ENCODE measurements around the gene CAPZA2. TPM values are rescaled to one million over a fixed set of nuclear protein-coding genes. Genes with fewer than 3 reads are reported as not detected.

The CAPZA2 gene
- total RNA-seq, 1 donor from 2014 or later = 69.8 TPM

DNA sequence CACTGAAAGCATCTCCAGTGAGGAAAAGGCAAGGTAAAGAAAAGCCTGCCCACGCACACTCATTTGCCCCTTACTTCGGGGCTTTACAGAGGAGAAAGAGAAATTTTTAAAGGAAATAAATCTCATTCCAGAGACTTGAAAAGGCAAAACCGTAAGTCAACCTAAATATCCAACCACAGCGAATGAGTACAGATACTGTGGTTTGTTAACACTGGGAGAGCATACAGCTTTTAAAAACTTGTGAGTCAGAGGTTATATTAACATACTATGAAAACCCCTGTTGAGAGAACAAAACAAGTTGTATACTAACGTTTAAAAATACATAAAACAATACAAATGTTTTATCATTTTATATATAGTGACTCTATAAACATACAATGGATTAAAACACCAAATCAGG lies 62.4 kb downstream of the CAPZA2 start:
- no peaks in the 10 kb centered on the region for H3K27me3 ChIP-seq (ENCODE audit: control insufficient read depth, insufficient read depth, low read length)
- no peak for DNase-seq (ENCODE audit: low read depth)
- no peak overlapping the region for H3K4me3 ChIP-seq (ENCODE audit: low read depth, low read length)
- no peaks in the 10 kb centered on the region for H3K36me3 ChIP-seq (ENCODE audit: control insufficient read depth, insufficient read depth, low read length)
- TF ChIP-seq, protein P1, sequence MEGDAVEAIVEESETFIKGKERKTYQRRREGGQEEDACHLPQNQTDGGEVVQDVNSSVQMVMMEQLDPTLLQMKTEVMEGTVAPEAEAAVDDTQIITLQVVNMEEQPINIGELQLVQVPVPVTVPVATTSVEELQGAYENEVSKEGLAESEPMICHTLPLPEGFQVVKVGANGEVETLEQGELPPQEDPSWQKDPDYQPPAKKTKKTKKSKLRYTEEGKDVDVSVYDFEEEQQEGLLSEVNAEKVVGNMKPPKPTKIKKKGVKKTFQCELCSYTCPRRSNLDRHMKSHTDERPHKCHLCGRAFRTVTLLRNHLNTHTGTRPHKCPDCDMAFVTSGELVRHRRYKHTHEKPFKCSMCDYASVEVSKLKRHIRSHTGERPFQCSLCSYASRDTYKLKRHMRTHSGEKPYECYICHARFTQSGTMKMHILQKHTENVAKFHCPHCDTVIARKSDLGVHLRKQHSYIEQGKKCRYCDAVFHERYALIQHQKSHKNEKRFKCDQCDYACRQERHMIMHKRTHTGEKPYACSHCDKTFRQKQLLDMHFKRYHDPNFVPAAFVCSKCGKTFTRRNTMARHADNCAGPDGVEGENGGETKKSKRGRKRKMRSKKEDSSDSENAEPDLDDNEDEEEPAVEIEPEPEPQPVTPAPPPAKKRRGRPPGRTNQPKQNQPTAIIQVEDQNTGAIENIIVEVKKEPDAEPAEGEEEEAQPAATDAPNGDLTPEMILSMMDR (IDR thresholded peaks at IDR 0.05; ENCODE audit: insufficient read depth, low read length, poor library complexity, severe bottlenecking) = no peak

DNA sequence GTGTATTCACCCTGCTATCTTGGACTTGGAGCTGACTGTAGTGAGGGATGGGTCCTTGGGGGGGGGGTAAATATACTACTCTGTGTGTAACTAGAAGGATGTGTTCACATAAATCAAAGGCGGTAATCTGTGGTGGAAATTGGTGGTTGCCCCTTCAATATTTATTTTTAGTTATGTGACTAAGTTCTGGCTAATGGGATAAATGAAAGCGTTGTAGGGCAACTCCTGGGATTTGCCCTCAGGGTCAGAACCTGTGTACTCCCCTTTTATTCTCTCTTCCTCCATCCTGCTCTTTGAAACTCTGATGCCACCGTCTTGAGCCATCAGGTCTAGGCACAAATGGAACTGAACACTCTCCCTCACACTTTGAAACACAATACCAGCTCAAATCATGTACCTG lies 66.6 kb downstream of the CAPZA2 start:
- H3K27me3 ChIP-seq (ENCODE audit: control insufficient read depth, insufficient read depth, low read length) = no peaks in the 10 kb centered on the region
- H3K4me3 ChIP-seq (ENCODE audit: low read depth, low read length) = no peak overlapping the region
- no peak for DNase-seq (ENCODE audit: low read depth)
- H3K36me3 ChIP-seq (ENCODE audit: control insufficient read depth, insufficient read depth, low read length) = no peaks in the 10 kb centered on the region
- TF ChIP-seq, protein P1 (IDR thresholded peaks at IDR 0.05; ENCODE audit: insufficient read depth, low read length, poor library complexity, severe bottlenecking) = no peak

- H3K4me3 ChIP-seq (ENCODE audit: low read depth, low read length) = no peak overlapping the region
- no peaks in the 10 kb centered on the region for H3K27me3 ChIP-seq (ENCODE audit: control insufficient read depth, insufficient read depth, low read length)
- H3K36me3 ChIP-seq (ENCODE audit: control insufficient read depth, insufficient read depth, low read length) = no peaks in the 10 kb centered on the region
- TF ChIP-seq, protein P1 (IDR thresholded peaks at IDR 0.05; ENCODE audit: insufficient read depth, low read length, poor library complexity, severe bottlenecking) = peak; percentile 88
- peak; percentile 21 for DNase-seq (ENCODE audit: low read depth)
Measured at GRCh38 chr7:116929914-116930913, 67.8 kb downstream of the CAPZA2 start.

- TF ChIP-seq, protein P1 (IDR thresholded peaks at IDR 0.05; ENCODE audit: insufficient read depth, low read length, poor library complexity, severe bottlenecking) = no peak
- H3K27me3 ChIP-seq (ENCODE audit: control insufficient read depth, insufficient read depth, low read length) = no peaks in the 10 kb centered on the region
- no peak overlapping the region for H3K4me3 ChIP-seq (ENCODE audit: low read depth, low read length)
- DNase-seq (ENCODE audit: low read depth) = no peak
- no peaks in the 10 kb centered on the region for H3K36me3 ChIP-seq (ENCODE audit: control insufficient read depth, insufficient read depth, low read length)
Measured at GRCh38 chr7:116932566-116932965, 70.2 kb downstream of the CAPZA2 start.

DNA sequence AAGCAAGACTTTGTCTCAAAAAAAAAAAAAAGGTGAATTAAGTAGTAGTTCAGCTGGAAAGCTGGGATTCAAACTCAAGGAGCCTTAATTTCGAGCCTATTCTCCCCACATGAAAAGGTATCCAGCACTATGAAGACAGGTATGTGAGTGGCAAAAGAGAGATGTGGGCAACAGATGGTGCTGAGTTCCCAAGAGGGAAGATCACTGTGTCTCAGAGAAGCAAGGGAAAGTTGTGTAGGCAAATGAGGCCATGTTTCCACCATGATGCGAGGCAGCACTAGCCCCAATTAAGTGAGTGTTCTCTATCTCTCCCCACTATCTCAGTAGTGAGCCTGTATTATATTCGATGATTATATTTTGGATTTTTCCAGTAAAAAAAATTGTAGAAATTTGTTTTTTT lies 71.1 kb downstream of the CAPZA2 start:
- Histone ChIP-seq H3K4me3 (ENCODE audit: low read depth, low read length) (no peak overlapping the region), H3K27me3 (ENCODE audit: control insufficient read depth, insufficient read depth, low read length) (no peaks in the 10 kb centered on the region), H3K36me3 (ENCODE audit: control insufficient read depth, insufficient read depth, low read length) (no peaks in the 10 kb centered on the region)
- TF ChIP-seq, protein P1 (IDR thresholded peaks at IDR 0.05; ENCODE audit: insufficient read depth, low read length, poor library complexity, severe bottlenecking) = no peak
- DNase-seq (ENCODE audit: low read depth) = no peak

Data from kidney epithelial cell (primary cell).